ENCODE data around the gene KRT34. TPM values are rescaled to one million over a fixed set of nuclear protein-coding genes. Genes with fewer than 3 reads are reported as not detected.

KRT34 gene
- total RNA-seq, 1 donor from 2014 or later: not detected

- H3K36me3 ChIP-seq: no peaks in the 10 kb centered on the region
- ATAC-seq: peak in 1 of 2 donors; percentile 51
- H3K27me3 ChIP-seq (ENCODE audit: low read depth): no peaks in the 10 kb centered on the region
- H3K4me3 ChIP-seq: no peak overlapping the region
- intact Hi-C loops (cut with DNase I): no loop called here
- H3K9me3 ChIP-seq: no peaks in the 10 kb centered on the region
- DNase-seq: no peak
- H3K4me1 ChIP-seq: peaks cover 25% of the 10 kb centered on the region
- no peak overlapping the region for H3K27ac ChIP-seq
- TF ChIP-seq CTCF (IDR thresholded peaks at IDR 0.05): no peak
These were observed 41.6 kb downstream of the KRT34 start for GRCh38 chr17:41340494-41340893.

GRCh38 chr17:41339571-41340172, 42.4 kb downstream of the KRT34 start:
- no peaks in the 10 kb centered on the region for H3K27me3 ChIP-seq (ENCODE audit: low read depth)
- no peaks in the 10 kb centered on the region for H3K36me3 ChIP-seq
- intact Hi-C loops (cut with DNase I): no loop called here
- DNase-seq (no peak), ATAC-seq (no peak)
- H3K4me1 ChIP-seq: peaks cover 25% of the 10 kb centered on the region
- no peaks in the 10 kb centered on the region for H3K9me3 ChIP-seq
- no peak overlapping the region for H3K4me3 ChIP-seq
- peak overlapping the region; percentile 61 for H3K27ac ChIP-seq
- TF ChIP-seq CTCF (IDR thresholded peaks at IDR 0.05): no peak

- no peaks in the 10 kb centered on the region for H3K36me3 ChIP-seq
- no peak for TF ChIP-seq CTCF (IDR thresholded peaks at IDR 0.05)
- H3K4me3 ChIP-seq: no peak overlapping the region
- DNase-seq (no peak), ATAC-seq (peak; percentile 75 to 89)
- H3K4me1 ChIP-seq: peaks cover 25% of the 10 kb centered on the region
- H3K9me3 ChIP-seq: no peaks in the 10 kb centered on the region
- H3K27me3 ChIP-seq (ENCODE audit: low read depth): no peaks in the 10 kb centered on the region
- peak overlapping the region; percentile 61 for H3K27ac ChIP-seq
- intact Hi-C loops (cut with DNase I): no loop called here
These were observed 43.1 kb downstream of the KRT34 start for GRCh38 chr17:41338961-41339485.

DNA sequence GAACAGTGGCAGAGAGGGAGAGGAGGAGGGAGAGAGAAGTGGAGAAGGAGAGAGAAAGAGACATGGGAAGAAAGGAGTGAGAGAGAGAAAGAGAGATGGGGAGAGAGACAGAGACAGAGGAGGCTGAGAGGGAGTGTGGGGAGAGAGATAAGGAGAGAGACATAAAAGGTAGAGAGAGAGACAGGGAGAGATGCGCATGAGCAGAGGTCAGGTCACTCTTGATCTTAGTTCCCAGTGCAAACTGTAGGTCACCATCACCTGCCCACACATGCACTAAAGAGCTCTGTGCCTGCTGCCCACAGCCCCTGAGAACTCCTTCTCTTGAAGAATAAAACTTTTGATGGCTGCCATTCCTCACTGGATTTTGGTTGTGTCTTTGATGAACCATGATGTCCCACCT, 46.4 kb downstream of the KRT34 start:
- ATAC-seq: no peak
- Histone ChIP-seq H3K36me3 (no peaks in the 10 kb centered on the region), H3K27me3 (ENCODE audit: low read depth) (no peaks in the 10 kb centered on the region), H3K4me1 (peaks cover 24% of the 10 kb centered on the region), H3K9me3 (no peaks in the 10 kb centered on the region), H3K4me3 (no peak overlapping the region), H3K27ac (no peak overlapping the region)
- intact Hi-C loops (cut with DNase I): no loop called here
- no peak for TF ChIP-seq CTCF (IDR thresholded peaks at IDR 0.05)
- DNase-seq: no peak

DNA sequence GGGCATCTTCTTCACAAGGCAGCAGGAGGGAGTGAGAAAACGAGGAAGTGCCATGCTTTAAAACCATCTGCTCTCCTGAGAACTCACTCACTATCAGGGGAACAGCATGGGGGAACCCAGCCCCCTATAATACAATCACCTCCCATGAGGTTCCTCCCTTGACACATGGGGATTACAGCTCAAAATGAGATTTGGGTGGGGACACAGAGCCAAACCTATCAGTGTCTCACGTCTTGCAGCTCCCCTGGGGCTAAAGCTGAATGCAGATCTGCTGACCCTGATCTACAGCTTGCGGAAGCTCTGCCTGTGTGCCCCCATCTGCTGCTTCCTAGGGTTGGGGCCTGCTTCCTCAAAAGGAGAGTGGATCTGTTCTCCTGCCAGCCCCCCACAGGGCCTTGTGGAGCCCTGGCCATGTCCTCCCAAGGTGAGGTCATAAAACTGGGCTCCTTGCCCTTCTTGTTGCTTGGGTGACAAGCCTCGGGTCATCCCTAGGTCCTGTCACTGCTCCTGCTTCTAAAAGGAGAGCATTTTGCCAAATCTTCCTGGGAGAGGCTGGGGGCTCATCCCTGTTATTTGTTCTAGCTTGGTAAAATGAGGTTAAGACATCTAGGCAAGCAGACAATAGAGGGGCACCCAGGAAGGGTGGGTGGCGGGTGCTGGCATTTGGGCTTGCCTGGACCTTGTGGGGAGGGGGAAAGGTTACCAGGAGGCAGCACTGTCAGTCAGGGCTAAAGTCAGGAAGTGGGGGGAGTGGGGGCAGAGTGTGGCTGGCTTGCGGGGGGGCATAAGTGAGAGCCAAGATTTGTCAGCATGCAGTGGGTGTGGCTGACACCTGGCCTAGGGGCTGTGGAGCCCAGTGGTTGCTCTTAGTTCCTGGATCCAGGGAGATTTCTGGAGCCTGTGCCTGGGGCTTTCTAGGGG, 47.5 kb downstream of the KRT34 start:
- Histone ChIP-seq H3K9me3 (no peaks in the 10 kb centered on the region), H3K36me3 (no peaks in the 10 kb centered on the region), H3K27me3 (ENCODE audit: low read depth) (no peaks in the 10 kb centered on the region), H3K4me3 (no peak overlapping the region), H3K27ac (no peak overlapping the region), H3K4me1 (peaks cover 13% of the 10 kb centered on the region)
- no peak for ATAC-seq
- no peak for DNase-seq
- intact Hi-C loops (cut with DNase I): no loop called here
- TF ChIP-seq CTCF (IDR thresholded peaks at IDR 0.05): no peak

Measured in lower lobe of right lung (tissue), 2 donors.